ENCODE data around the gene CEP97. TPM values are rescaled to one million over a fixed set of nuclear protein-coding genes. Genes with fewer than 3 reads are reported as not detected.

CEP97 gene
- total and polyA plus RNA-seq, 8 donors = 0.31 to 19.6 (median 3.5) TPM

DNA sequence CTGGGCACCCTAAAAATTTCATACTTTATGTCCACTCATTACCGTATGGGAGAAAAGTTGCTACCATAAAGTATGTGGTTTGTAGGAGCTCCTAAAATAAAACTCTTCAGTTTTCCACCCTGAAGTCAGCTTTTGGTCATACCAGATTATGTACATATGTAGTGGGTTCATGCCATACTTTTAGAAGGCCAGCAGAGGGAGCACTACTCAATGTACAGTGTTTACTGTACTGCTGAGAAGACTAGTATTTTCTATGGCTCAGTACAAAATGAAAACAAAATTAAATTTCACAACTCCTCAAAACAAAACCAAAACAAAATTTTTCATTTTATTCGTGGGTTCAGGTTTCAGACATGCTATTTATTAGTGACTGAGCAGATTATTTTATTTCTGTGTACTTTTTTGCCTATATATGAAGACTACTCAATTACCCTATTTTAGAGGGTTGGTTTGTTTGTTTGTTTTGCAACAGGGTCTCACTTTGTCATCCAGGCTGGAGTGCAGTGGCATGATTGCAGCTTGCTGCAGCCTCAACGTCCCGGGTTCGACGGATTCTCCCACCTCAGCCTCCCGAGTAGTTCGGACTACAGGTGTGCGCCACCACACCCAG, 78.9 kb downstream of the CEP97 start:
- peak; percentile 42 to 89 for DNase-seq
- Histone ChIP-seq H3K36me3 (peaks cover 0 to 46% (median 18%) of the 10 kb centered on the region in 4 donors), H3K4me3 (no peak overlapping the region), H3K27ac (no peak overlapping the region), H3K27me3 (no peaks in the 10 kb centered on the region), H3K9me3 (no peaks in the 10 kb centered on the region), H3K4me1 (peaks cover 0 to 11% (median 0%) of the 10 kb centered on the region in 4 donors)
- intact Hi-C loops (cut with DNase I; ENCODE audit: low total_unique reads) = loop anchor here (10.0 kb wide), 1 partner anchor 732 kb away; no protein-coding TSS in a partner anchor
- TF ChIP-seq, protein P1, sequence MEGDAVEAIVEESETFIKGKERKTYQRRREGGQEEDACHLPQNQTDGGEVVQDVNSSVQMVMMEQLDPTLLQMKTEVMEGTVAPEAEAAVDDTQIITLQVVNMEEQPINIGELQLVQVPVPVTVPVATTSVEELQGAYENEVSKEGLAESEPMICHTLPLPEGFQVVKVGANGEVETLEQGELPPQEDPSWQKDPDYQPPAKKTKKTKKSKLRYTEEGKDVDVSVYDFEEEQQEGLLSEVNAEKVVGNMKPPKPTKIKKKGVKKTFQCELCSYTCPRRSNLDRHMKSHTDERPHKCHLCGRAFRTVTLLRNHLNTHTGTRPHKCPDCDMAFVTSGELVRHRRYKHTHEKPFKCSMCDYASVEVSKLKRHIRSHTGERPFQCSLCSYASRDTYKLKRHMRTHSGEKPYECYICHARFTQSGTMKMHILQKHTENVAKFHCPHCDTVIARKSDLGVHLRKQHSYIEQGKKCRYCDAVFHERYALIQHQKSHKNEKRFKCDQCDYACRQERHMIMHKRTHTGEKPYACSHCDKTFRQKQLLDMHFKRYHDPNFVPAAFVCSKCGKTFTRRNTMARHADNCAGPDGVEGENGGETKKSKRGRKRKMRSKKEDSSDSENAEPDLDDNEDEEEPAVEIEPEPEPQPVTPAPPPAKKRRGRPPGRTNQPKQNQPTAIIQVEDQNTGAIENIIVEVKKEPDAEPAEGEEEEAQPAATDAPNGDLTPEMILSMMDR (IDR thresholded peaks at IDR 0.05) = peak in 5 of 7 experiments; percentile 69 to 86 (median 81)
- TF ChIP-seq POLR2AphosphoS5 (IDR thresholded peaks at IDR 0.05) (peak in 1 of 3 donors; percentile 21), EP300 (IDR thresholded peaks at IDR 0.05) (no peak), POLR2A (IDR thresholded peaks at IDR 0.05) (no peak)
- WGBS, 5 donors = 74 to 81% (median 79%) methylated on average over 9 of the region's 9 CpGs

DNA sequence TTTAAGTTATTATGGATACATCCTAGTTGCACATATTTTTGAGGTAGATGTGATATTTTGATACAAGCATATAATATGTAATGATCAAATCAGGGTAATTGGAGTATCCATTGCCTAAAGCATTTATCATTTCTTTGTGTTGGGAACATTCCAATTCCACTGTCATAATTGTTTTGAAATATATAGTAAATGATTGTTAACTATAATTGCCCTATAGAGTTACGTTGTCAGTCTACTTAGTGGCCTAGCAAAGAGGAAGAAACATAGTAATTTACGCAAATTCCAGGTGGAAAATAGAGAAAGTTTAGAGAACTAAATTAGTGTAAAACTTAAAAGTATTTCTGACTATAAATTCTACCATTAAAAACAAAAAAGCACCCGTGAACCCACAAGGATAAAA, 79.5 kb downstream of the CEP97 start:
- intact Hi-C loops (cut with DNase I; ENCODE audit: low total_unique reads) = loop anchor here (10.0 kb wide), 1 partner anchor 731 kb away; no protein-coding TSS in a partner anchor

DNA sequence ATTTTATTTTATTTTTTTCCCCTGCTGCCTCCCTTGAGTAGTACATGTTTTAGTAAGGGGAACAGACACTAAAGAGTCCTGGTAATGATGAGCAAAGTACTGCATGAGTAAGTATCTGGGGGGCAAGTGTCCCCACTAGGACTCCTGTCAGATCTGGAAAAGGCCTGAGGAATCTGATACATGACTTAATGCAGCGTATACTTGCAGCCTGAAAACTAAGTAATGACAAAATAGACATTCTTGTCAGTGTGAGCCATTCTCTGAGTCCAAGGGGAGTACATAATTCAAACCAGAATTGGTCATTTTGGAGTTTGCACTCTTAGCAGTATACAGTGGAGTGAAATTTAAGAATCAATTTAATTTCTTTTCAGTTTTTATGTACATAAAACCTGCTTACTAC, 82.1 kb downstream of the CEP97 start:
- H3K36me3 ChIP-seq = peaks cover 0 to 23% (median 12%) of the 10 kb centered on the region in 4 donors
- peaks cover 0 to 26% (median 7%) of the 10 kb centered on the region in 4 donors for H3K4me1 ChIP-seq
- no peak for DNase-seq
- H3K27me3 ChIP-seq = no peaks in the 10 kb centered on the region
- 88 to 97% (median 94%) methylated on average over 1 of the region's 1 CpG for WGBS, 5 donors
- H3K4me3 ChIP-seq = no peak overlapping the region
- TF ChIP-seq POLR2AphosphoS5 (IDR thresholded peaks at IDR 0.05) (no peak), EP300 (IDR thresholded peaks at IDR 0.05) (no peak)
- no peaks in the 10 kb centered on the region for H3K9me3 ChIP-seq
- no peak overlapping the region for H3K27ac ChIP-seq
- intact Hi-C loops (cut with DNase I; ENCODE audit: low total_unique reads) = loop anchor here (10.0 kb wide), 1 partner anchor 728 kb away; no protein-coding TSS in a partner anchor

More for the DNA sequence above, 79.5 kb downstream of the CEP97 start:
- Histone ChIP-seq H3K4me1 (peaks cover 0 to 12% (median under 1%) of the 10 kb centered on the region in 4 donors), H3K9me3 (no peaks in the 10 kb centered on the region), H3K27me3 (no peaks in the 10 kb centered on the region), H3K27ac (no peak overlapping the region), H3K36me3 (peaks cover 0 to 43% (median 18%) of the 10 kb centered on the region in 4 donors), H3K4me3 (no peak overlapping the region)
- DNase-seq = no peak
- TF ChIP-seq EP300 (IDR thresholded peaks at IDR 0.05) = no peak
- 72 to 91% (median 85%) methylated on average over 3 of the region's 3 CpGs for WGBS, 5 donors

DNA sequence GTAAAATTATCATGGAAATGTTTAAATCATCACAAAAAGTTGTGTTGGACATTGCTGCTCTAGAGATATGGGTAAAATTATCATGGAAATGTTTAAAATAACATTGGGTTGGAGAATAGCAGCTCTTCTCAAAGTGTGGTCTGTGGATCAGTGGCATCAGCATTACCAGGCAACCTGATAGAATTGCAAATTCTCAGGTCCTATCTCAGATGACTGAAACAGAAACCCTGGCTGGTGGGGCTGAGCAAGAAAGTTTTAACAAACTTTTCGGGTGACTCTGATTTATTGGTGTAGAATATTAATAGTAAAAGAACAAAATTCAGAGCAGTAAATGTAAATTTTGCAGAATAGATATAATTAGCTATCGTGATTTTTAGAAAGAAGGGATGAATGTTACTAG, 83.5 kb downstream of the CEP97 start:
- intact Hi-C loops (cut with DNase I; ENCODE audit: low total_unique reads) = loop anchor here (10.0 kb wide), 1 partner anchor 727 kb away; no protein-coding TSS in a partner anchor
- no peaks in the 10 kb centered on the region for H3K9me3 ChIP-seq
- TF ChIP-seq EP300 (IDR thresholded peaks at IDR 0.05) = no peak
- no peak for TF ChIP-seq POLR2A (IDR thresholded peaks at IDR 0.05)
- TF ChIP-seq, protein P1 (IDR thresholded peaks at IDR 0.05) = no peak
- TF ChIP-seq POLR2AphosphoS5 (IDR thresholded peaks at IDR 0.05) = no peak
- DNase-seq = no peak
- no peaks in the 10 kb centered on the region for H3K27me3 ChIP-seq
- peaks cover 0 to 24% (median 7%) of the 10 kb centered on the region in 4 donors for H3K4me1 ChIP-seq
- H3K27ac ChIP-seq = no peak overlapping the region
- 81 to 91% (median 88%) methylated on average over 2 of the region's 2 CpGs for WGBS, 5 donors
- H3K36me3 ChIP-seq = peaks cover 0 to 10% (median 4%) of the 10 kb centered on the region in 4 donors
- no peak overlapping the region for H3K4me3 ChIP-seq

DNA sequence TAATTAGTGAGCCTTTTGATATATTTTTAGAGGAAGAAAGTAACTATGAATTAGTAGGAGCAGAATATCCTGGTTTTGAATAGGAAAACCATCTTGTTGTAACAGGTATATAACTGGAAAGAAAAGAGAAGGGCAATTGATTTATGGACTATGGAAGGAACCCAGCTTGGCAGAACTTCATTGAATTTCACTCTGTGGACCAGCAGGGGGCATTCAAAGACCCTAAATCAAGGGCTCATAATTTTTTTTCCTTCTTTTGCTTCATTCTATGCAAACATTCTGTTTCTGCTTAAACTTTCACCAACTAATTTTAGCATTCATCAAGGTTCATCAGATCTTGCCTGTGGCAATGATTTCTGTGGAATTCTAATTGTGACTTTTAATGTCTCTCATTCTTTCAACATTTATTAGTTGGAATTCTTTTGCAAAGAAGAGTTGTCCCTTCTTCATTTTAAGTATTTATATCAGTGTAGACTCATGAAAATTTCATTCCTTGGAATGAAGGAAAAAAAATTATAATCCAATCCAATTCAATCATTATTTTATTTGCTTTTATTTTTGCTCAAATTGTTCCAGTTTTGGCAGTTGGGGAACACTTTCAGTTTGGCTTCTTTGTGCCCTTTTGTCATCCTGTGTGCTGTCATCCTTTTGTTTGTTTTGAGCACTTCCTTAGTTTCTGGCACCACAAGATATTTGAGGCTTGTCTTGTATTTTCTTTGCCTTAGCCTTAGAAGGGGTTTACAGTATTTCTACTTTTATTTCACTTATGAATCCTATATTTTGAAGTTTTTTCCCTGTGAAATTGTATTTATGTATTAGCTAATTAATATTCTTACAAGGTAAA, 85.0 kb downstream of the CEP97 start:
- intact Hi-C loops (cut with DNase I; ENCODE audit: low total_unique reads) = loop anchor here (5.0 to 10.0 kb wide), 2 partner anchors 418 to 725 kb away; no protein-coding TSS in a partner anchor
- Histone ChIP-seq H3K4me1 (peaks cover 0 to 29% (median 16%) of the 10 kb centered on the region in 4 donors), H3K27ac (no peak overlapping the region), H3K36me3 (peaks cover 0 to 5% (median 3%) of the 10 kb centered on the region in 4 donors), H3K27me3 (no peaks in the 10 kb centered on the region), H3K9me3 (no peaks in the 10 kb centered on the region), H3K4me3 (no peak overlapping the region)
- peak in 1 of 2 donors; percentile 69 for DNase-seq
- TF ChIP-seq, protein P1 (IDR thresholded peaks at IDR 0.05) = peak in 5 of 7 experiments; percentile 28 to 66 (median 51)
- no peak for TF ChIP-seq EP300 (IDR thresholded peaks at IDR 0.05)
